GM19099 (cell line): ENCODE measurements around the gene MUTYH.

Source experiments
- POLR2A ChIP-seq: IDR thresholded peaks from 3 replicates; pipeline ENCODE4 v1.6.1; 2011; ENCODE audit warnings: low read depth; ENCODE audit not compliant: insufficient read length; ENCODE audit errors: extremely low read depth

MUTYH gene

GRCh38 chr1:45356186-45356585, 15.9 kb upstream of the MUTYH start:
- TF ChIP-seq POLR2A = no peak

- TF ChIP-seq POLR2A = no peak
These were observed 15.4 kb upstream of the MUTYH start for GRCh38 chr1:45355683-45356082.

DNA sequence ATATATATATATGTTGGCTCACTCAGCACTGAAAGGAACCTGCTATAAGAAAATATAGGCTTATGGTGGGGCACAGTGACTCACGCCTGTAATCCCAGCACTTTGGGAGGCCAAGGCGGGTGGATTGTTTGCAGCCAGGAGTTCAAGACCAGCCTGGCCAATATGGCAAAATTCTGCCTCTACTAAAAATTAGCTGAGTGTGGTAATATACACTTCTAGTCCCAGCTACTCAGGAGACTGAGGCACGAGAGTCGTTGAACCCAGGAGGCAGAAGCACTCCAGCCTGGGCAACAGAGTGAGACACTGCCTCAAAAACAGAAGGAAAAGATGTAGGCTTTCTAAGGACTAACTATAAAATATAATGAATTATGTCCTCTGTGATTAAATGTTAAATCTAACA, 14.6 kb upstream of the MUTYH start:
- no peak for TF ChIP-seq POLR2A

DNA sequence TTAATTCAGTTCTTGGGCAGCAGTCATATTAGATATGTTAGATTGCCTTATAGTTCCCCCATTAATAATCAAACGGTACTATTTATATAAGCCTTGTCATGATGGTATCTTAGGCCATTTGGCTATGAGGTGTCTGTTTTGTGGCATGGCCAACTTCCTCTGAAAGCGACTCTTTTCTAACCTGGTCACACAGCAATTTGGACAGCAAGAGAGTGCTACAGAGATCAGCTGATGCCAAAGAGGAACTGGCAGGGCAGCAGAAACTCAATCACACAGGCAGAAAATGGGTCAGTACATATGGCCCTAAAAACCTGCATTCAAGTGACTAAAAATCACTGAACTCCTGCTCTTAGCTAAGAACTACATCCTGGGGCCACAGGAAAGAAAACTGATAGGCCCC, 13.4 kb upstream of the MUTYH start:
- TF ChIP-seq POLR2A = no peak

DNA sequence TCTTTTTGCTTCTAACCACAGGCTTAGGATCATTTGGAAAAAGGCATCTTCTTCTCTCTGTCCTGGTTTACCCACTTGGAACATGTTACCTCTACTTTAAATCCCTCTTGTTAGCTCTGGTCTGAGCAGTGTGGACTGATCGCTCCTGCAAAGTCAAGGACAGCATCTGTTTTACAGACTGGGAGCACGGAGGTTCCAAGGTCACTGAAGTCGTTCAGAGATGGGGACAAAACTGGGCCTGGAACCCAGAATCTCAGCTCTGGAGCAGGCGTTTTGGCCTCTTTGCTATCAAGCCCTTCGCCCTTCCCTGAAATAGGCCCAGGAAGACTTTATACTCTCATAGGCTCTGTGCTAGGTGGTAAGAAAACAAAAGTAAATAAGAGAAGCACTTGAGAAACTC, 11.3 kb upstream of the MUTYH start:
- TF ChIP-seq POLR2A = no peak

DNA sequence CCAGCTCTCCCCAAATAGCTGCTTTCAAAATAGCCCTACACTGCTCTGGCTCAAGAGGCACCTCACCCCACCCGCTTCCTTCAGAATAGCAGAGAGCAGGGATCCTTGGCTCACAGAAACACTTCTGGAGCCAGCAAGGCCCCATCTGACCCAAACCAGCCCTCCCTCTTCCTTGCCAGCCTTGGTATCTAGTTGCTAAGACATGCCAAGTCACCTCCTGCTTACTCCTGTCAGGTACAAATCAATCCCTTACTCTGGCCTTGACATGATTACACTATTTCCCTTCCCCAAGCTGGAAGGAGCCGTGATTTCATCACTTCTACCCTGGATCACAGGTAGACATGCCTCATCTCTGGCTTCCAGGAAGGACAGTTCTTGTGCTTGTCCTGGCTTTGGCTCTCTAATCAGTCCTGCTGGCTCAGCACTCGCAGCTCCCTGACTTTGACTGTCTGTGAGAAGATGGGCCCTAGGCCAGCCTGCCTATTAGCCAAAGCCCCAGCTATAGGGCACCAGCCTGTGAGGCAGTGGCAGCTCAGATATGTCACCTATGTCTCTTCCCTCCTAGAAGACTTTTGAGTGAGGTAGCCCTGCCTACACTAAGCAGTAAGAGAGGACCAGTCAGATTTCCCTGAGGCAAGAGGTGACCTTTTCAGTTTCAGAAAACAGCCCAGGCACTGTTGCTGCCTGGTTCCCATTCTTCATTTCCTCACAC, 8.9 kb upstream of the MUTYH start:
- no peak for TF ChIP-seq POLR2A

GRCh38 chr1:45348609-45348965, 8.3 kb upstream of the MUTYH start:
- TF ChIP-seq POLR2A = no peak

DNA sequence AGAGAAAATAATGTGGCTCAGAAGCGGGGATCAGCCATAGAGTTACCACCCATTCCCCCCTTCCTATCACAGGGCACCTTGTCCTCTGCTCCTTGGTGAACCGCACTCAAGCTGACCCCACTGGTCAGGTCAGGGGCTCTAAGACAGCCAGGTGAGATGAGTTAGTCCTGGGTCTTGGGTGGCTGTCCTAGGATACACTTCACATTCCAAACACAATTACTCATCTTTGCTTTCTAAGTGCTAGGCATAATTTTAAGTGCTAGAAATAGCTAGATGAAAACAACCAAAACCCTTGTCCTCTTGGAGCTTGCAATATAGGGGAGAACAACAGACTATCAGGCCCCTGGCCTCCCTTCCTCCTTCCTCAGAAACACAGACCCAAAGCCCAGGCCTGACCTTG, 7.8 kb upstream of the MUTYH start:
- TF ChIP-seq POLR2A = no peak

DNA sequence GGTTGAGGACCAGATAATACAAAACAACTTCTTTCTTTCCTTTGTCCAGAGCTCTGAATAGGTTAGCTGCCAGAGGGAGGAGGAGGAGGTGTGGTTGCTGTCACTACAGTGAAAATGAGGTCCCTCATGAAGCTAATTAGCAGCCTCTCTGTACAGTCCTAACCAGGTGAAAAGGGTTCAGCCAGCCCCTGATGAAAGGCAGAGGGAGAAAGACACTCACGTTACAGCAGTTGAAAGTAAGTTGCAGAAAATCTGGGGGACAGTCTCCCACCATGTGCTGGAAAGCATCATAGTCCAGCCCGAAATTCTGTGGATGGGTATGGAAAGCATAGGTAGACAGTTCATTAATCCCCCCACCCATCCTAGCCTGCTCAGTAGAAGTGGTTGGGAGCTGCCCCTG, 6.2 kb upstream of the MUTYH start:
- TF ChIP-seq POLR2A = no peak

- TF ChIP-seq POLR2A = no peak
These were observed 4.8 kb upstream of the MUTYH start for GRCh38 chr1:45345014-45345413.

- TF ChIP-seq POLR2A = peak; percentile 30
These were observed 4.3 kb upstream of the MUTYH start for GRCh38 chr1:45344499-45344898.

DNA sequence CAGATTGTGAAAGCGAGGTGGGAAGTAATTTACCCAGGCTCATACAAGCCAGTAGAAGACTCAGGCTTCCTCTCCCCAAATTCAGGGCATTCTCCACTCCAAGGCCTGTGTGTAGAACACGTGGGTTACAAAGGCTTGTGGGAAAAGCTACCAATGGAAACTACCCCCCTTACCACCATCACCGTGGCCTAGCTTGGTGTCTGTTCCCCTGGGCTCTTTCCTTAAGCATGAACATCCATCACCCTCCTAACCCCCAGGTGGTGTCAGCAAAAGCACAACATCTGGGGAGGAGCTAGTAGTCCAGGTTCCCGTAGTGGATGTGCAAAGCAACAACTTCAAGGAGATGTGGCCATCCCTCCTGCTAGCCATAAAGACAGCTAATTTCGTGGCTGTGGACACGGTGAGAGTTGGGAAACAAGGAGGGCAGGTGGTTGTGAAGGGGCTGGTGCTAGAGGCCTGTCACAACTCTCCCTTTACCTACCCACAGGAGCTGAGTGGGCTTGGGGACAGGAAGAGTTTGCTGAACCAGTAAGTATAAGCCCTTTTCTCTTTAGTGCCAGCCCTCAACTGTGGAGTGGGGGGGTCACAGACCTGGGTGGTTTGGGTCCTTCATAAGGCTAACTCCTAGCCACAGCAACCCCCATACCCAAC, 701 bp upstream of the MUTYH start:
- no peak for TF ChIP-seq POLR2A

DNA sequence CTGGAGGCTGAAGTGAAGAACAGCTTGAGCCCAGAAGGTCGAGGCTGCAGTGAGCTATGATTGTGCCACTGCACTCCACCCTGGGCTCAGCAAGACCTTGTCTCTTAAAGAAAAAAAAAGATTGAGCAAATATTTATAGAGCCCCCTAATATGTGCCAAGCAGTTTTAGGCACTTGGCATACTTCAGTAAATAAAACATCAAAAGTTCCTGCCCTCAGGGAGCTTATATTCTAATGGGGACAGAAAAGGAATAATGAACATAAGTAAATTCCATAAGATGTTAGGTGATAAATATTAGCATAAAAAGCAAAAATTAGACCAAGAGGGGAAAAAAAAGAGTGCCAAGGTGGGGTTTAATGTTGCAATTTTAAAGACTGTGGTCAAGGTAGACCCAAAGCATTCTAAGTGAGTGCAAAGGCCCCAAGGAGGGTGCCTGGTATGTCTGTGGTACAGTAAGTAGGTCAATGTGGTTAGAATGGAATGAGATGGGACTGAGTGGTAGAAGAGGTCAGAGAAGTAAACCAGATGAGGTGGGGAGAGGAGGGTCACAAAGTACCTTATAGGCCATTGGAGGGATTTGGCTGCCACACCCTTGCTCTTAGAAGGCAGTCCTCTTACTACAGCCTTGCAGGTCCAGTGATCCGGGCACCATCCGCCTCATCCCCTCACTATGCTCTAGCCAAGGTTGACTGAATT, 2.5 kb downstream of the MUTYH start:
- no peak for TF ChIP-seq POLR2A

GRCh38 chr1:45335855-45336324, 4.3 kb downstream of the MUTYH start:
- TF ChIP-seq POLR2A = no peak

DNA sequence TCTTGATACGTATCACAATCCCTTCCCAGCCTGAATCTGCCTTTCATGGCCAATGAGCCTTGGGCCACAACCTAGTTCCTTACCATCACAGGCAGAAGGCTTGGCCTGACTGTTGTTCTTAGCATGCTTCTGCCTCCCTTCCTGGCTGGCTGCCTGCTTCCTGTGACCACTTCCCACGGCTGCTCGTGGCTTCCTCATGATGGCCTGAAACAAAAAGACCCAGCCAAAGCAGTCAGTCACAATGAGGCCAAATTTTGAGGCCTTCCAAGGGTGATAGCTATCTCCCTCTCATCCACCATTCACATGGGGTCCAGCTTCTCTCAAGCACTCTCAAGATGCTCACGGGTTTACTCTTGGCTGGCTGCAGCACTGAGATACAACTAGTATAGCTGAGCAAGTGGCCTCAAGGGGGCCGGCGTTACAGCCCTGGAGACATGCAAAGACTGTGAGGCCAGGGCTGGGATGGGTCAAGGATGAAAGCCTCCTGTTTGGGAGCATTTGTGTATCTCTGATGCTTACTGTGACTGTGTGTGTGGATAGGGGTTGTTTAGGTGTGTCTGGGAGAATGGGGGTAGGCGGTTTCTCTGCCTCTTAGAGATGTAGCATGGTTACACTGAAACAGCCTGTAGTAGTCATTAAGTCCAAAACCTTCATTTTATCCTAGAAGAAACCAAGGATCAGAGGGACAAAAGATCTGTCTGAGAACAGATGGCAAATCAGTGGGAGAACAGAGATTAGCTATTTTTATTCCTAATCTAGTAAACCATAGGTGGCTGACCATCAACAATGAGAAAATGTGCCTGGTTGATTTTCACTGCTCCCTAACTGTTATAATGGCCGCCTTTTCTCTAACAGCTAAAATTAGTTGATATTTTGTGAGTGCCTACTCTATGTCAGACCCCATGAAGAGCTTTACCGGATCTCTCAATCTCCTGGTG, 5.7 kb downstream of the MUTYH start:
- TF ChIP-seq POLR2A = no peak

DNA sequence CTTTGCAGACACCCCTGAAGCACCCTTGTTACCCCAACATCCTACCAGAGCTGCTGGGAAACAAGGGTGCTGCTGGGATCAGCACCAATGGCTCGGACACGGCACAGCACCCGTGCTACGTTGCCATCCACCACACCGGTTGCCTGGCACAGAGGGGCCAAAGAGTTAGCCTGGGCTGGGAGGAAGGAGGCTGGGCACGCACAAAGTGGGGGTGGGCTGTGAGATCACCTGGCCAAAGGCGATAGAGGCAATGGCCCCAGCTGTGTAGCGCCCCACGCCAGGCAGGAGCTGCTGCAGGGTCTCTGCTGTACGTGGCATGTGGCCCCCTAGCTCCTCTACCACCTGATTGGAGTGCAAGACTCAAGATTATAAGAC, 7.9 kb downstream of the MUTYH start:
- no peak for TF ChIP-seq POLR2A
